Stomach smooth muscle (tissue), 2 donors: ENCODE measurements around the gene ANKRD40CL.
"Not testable (repeated sequence)": the region's sequence is repeated elsewhere in the genome, so short reads cannot be mapped to it uniquely, and the experiment has no call there.

Source experiments
- H3K27ac ChIP-seq: one replicate; pipeline ENCODE4 v1.7.0; 2013; ENCODE audit warnings: mild to moderate bottlenecking, low read length, inconsistent platforms
- H3K27me3 ChIP-seq, 2 donors: one replicate each; pipeline ENCODE4 v1.7.0; 2013; ENCODE audit warnings: low read length in 2 of 2; ENCODE audit not compliant: insufficient read depth in 2 of 2, control insufficient read depth in 1 of 2
- H3K36me3 ChIP-seq, 2 donors: one replicate each; pipeline ENCODE4 v1.7.0; 2013; ENCODE audit warnings: low read length in 2 of 2; ENCODE audit not compliant: control insufficient read depth in 2 of 2, insufficient read depth in 2 of 2
- H3K4me1 ChIP-seq: one replicate; pipeline ENCODE4 v1.7.0; 2013; ENCODE audit warnings: low read length; ENCODE audit not compliant: control insufficient read depth, insufficient read depth
- H3K4me3 ChIP-seq, 2 donors: one replicate each; pipeline ENCODE4 v1.7.0; 2013; ENCODE audit warnings: low read length in 2 of 2
- H3K9ac ChIP-seq, 2 donors: one replicate each; pipeline ENCODE4 v1.7.0; 2013; ENCODE audit warnings: low read length in 2 of 2, mild to moderate bottlenecking in 1 of 2
- H3K9me3 ChIP-seq, 2 donors: one replicate each; pipeline ENCODE4 v1.7.0; 2013; ENCODE audit warnings: low read length in 2 of 2; ENCODE audit not compliant: control insufficient read depth in 2 of 2
- donor health status: healthy.
- donor health status: Pancreatic carcinoma.

The ANKRD40CL gene, protein sequence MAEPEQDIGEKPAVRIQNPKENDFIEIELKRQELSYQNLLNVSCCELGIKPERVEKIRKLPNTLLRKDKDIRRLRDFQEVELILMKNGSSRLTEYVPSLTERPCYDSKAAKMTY

DNA sequence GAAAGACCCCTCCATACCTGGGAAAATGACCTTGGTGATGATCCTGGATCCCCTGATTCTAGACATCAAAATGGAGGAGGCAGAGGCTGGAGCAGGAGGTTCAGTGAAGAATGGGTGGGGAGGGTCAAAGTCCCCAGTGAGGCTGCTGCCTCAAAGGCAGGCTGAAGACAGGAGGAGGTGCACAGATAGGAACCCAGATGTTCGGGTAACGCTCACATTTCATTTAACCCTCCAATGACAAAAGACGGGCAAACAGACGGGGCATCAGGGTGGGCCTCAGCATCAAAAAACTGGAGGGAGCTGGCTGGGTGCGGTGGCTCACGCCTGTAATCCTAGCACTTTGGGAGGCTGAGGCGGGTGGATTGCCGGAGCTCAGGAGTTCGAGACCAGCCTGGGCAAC is at the start of gene ANKRD40CL:
Gene ANKRD40CL, minus strand, starts transcription at position 73 of the 400 bp plus-strand sequence. CDS start 605 bp downstream, outside the sequence.
- Histone ChIP-seq H3K27ac (no peak within 1 kb of the TSS), H3K4me3 (no peak within 1 kb of the TSS), H3K9ac (no peak within 1 kb of the TSS), H3K36me3 (no peaks in the 10 kb centered on the region), H3K4me1 (peaks cover 27% of the 10 kb centered on the region), H3K9me3 (no peaks in the 10 kb centered on the region), H3K27me3 (no peaks in the 10 kb centered on the region)

GRCh38 chr17:50816271-50816670 is 49.0 kb upstream of the ANKRD40CL start:
- Histone ChIP-seq H3K27me3 (peaks cover 2 to 5% of the 10 kb centered on the region in 2 donors), H3K27ac (no peak overlapping the region), H3K9ac (no peak overlapping the region), H3K9me3 (no peaks in the 10 kb centered on the region), H3K4me1 (no peaks in the 10 kb centered on the region), H3K36me3 (no peaks in the 10 kb centered on the region), H3K4me3 (no peak overlapping the region)

DNA sequence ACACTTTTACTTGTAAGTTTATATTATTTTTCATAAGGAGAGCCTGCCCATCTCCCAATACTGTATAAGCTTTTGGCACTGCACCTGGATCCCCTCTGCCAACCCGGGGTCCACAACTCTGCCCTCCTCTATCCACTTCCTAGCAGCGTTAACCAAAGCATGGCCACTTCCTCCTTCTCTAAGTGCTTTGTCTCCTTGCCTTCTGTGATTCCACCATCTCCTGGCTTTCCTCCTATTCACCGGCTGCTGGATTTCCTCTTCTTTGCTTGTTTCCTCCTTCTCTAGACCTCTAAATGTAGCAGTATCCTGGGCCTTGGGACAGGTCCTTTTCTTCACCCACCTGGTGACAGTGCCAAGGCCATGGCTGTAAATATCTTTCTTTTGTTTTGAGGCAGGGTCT is 48.1 kb upstream of the ANKRD40CL start:
- H3K9me3 ChIP-seq: no peaks in the 10 kb centered on the region
- no peak overlapping the region for H3K9ac ChIP-seq
- no peak overlapping the region for H3K27ac ChIP-seq
- no peaks in the 10 kb centered on the region for H3K36me3 ChIP-seq
- peaks cover 2 to 5% of the 10 kb centered on the region in 2 donors for H3K27me3 ChIP-seq
- H3K4me3 ChIP-seq: no peak overlapping the region
- no peaks in the 10 kb centered on the region for H3K4me1 ChIP-seq

DNA sequence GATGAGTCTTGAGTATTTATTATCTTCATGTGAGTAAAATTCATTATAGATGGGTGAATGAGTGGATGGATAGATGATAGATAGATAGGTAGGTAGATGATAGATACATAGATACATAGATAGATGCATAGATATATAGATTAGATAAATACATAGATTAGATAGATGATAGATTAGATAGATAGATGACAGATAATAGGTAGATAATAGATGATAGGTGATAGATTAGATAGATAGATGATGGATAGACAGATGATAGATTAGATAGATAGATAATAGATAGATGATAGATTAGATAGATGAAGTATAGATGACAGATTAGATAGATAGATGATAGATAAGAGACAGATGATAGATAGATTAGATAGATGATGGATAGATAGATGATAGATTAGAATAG is 46.3 kb upstream of the ANKRD40CL start:
- Histone ChIP-seq H3K27ac (no peak overlapping the region), H3K9me3 (no peaks in the 10 kb centered on the region), H3K9ac (no peak overlapping the region), H3K27me3 (peaks cover 2 to 5% of the 10 kb centered on the region in 2 donors), H3K4me3 (no peak overlapping the region), H3K36me3 (no peaks in the 10 kb centered on the region), H3K4me1 (no peaks in the 10 kb centered on the region)

GRCh38 chr17:50808888-50809287 is 41.6 kb upstream of the ANKRD40CL start:
- no peak overlapping the region for H3K9ac ChIP-seq
- no peaks in the 10 kb centered on the region for H3K27me3 ChIP-seq
- no peaks in the 10 kb centered on the region for H3K9me3 ChIP-seq
- no peak overlapping the region for H3K4me3 ChIP-seq
- H3K36me3 ChIP-seq: no peaks in the 10 kb centered on the region
- no peaks in the 10 kb centered on the region for H3K4me1 ChIP-seq
- H3K27ac ChIP-seq: no peak overlapping the region

DNA sequence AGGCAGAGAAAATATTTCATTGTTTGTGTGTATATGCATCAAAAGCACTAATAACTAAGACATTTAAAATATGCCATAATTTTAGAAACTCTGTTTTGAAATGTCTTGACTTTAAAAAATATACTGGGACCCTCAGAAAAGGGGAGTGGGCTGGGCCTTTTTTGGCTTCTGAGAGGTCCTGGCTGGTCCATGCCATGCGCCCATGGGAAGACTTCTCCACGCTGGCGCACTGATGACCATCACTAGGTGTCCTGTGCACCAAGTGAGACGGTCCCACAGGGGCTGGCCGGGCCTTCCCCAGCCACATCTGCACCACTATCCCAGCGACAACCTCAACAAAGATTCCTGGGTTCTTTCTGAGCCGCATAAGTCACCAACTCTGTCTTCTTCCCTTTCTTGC is 41.1 kb upstream of the ANKRD40CL start:
- no peak overlapping the region for H3K27ac ChIP-seq
- no peaks in the 10 kb centered on the region for H3K27me3 ChIP-seq
- H3K9ac ChIP-seq: no peak overlapping the region
- no peaks in the 10 kb centered on the region for H3K9me3 ChIP-seq
- H3K4me3 ChIP-seq: no peak overlapping the region
- H3K4me1 ChIP-seq: no peaks in the 10 kb centered on the region
- H3K36me3 ChIP-seq: no peaks in the 10 kb centered on the region

DNA sequence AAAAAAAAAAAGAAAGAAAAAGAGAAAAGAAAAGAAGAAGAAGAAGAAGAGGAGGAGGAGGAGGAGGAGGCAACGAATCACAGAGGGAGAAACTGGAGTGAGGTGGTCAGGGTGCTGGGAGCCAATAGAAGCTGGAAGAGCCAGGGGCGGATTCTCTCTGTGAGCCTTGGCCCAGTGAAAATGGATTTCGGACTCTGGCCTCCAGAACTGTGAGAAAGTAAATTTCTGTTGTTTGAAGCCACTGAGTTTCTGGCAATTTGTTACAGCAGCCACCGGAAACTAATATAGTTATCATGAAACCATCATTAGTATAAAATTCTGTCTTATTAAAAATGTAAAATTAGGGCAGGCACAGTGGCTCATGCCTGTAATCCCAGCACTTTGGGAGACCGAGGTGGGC is 40.4 kb upstream of the ANKRD40CL start:
- Histone ChIP-seq H3K27me3 (no peaks in the 10 kb centered on the region), H3K9ac (no peak overlapping the region), H3K4me3 (no peak overlapping the region), H3K27ac (no peak overlapping the region), H3K9me3 (no peaks in the 10 kb centered on the region), H3K4me1 (no peaks in the 10 kb centered on the region), H3K36me3 (no peaks in the 10 kb centered on the region)

GRCh38 chr17:50807009-50807408 is 39.7 kb upstream of the ANKRD40CL start:
- H3K36me3 ChIP-seq: no peaks in the 10 kb centered on the region
- H3K27me3 ChIP-seq: no peaks in the 10 kb centered on the region
- H3K4me1 ChIP-seq: no peaks in the 10 kb centered on the region
- no peak overlapping the region for H3K27ac ChIP-seq
- no peak overlapping the region for H3K4me3 ChIP-seq
- H3K9me3 ChIP-seq: no peaks in the 10 kb centered on the region
- no peak overlapping the region for H3K9ac ChIP-seq

GRCh38 chr17:50806141-50806643 is 38.9 kb upstream of the ANKRD40CL start:
- no peak overlapping the region for H3K27ac ChIP-seq
- no peak overlapping the region for H3K9ac ChIP-seq
- H3K36me3 ChIP-seq: no peaks in the 10 kb centered on the region
- H3K4me3 ChIP-seq: no peak overlapping the region
- no peaks in the 10 kb centered on the region for H3K4me1 ChIP-seq
- no peaks in the 10 kb centered on the region for H3K9me3 ChIP-seq
- H3K27me3 ChIP-seq: no peaks in the 10 kb centered on the region

DNA sequence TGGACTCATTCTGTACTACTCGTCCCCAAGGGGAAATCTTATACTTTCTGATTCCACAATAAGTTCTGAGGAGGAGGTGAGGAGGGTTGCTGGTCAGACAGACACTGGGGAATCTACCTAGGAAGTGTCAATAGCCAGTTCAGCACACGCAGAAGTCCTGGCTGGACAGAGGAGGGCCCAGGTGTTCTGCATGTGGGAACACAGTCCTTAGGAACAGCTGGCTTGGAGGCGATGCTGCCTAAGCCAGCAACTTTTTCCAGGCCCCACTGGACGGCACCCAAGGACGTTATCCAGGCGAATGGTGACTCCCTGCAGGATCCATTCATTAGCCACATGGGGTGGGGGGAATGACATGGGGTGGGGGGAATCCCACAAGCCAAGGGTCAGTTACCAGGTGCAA is 38.2 kb upstream of the ANKRD40CL start:
- Histone ChIP-seq H3K4me3 (no peak overlapping the region), H3K9ac (no peak overlapping the region), H3K27ac (no peak overlapping the region), H3K36me3 (no peaks in the 10 kb centered on the region), H3K9me3 (no peaks in the 10 kb centered on the region), H3K4me1 (no peaks in the 10 kb centered on the region), H3K27me3 (no peaks in the 10 kb centered on the region)

- not testable (repeated sequence) for H3K27ac ChIP-seq, H3K27me3 ChIP-seq, H3K4me1 ChIP-seq, H3K9me3 ChIP-seq, H3K9ac ChIP-seq, H3K4me3 ChIP-seq, H3K36me3 ChIP-seq
These were observed 37.6 kb upstream of the ANKRD40CL start for GRCh38 chr17:50804749-50805475.
